K562 (cell line): ENCODE data around the gene SDSL. TPM values are rescaled to one million over a fixed set of nuclear protein-coding genes. Genes with fewer than 3 reads are reported as not detected.

Source experiments
- ATAC-seq: fragments of 200-7000 bp; cut with Tn5 transposase; 3 replicates; pipeline ENCODE4 v1.9.1; 2020; ENCODE audit warnings: moderate library complexity
- BruUV-seq: library from RNA; stranded (reverse); fragments of 400-500 nt; replicated peaks from 2 replicates; lab custom pipeline; 2021; lab: Mats Ljungman, UMichigan
- CTCF ChIA-PET: fragments of 300-600 bp; formaldehyde crosslinking; extraction: SDS; loops from one replicate; lab custom pipeline; 2021; ENCODE audit warnings: low intra/inter-chr PET ratio; lab: Yijun Ruan, JAX
- POLR2A ChIA-PET: fragments of 300-600, 350-650 bp; sonication (Branson Sonifier 250); formaldehyde crosslinking; extraction: SDS; loops from one replicate; lab custom pipeline; 2021; ENCODE audit warnings: antibody characterized with exemption, inconsistent platforms; lab: Yijun Ruan, JAX
- DNase-seq, 4 experiments: peaks; one replicate each; pipeline versions ENCODE4 v3.0.0 to v3.0.0-alpha.2; 2011 to 2018; ENCODE audit warnings: low spot score in 3 of 4, mixed read lengths in 3 of 4; ENCODE audit errors: extremely low read depth in 1 of 4
- FAIRE-seq: peaks from 2 replicates; lab custom pipeline; 2011; peaks lifted over from hg19 to GRCh38; lab: Jason Lieb, UNC
- H2AFZ ChIP-seq: 2 replicates; pipeline ENCODE4 v1.6.0; 2011; ENCODE audit warnings: low read depth, low read length, control low read depth, inconsistent platforms
- H3K27ac ChIP-seq: fragments of 200-600 bp; 3 replicates; pipeline ENCODE4 v1.8.0; 2011; ENCODE audit warnings: low read depth, mild to moderate bottlenecking, control low read depth, inconsistent platforms, low read length, moderate library complexity, mixed read lengths; ENCODE audit errors: extremely low read depth
- H3K27me3 ChIP-seq, 2 experiments: fragments of 300-600 bp in 1 of 2; 2 replicates in 1 of 2; 3 replicates in 1 of 2; pipeline versions ENCODE4 v1.6.0 to v1.8.0; 2011; ENCODE audit warnings: inconsistent platforms in 2 of 2, low read length in 2 of 2, mild to moderate bottlenecking in 1 of 2, mixed read lengths in 1 of 2, moderate library complexity in 1 of 2; ENCODE audit not compliant: control insufficient read depth in 2 of 2, insufficient read depth in 2 of 2
- H3K36me3 ChIP-seq: fragments of 300-600 bp; 3 replicates; pipeline ENCODE4 v1.8.0; 2011; ENCODE audit warnings: mild to moderate bottlenecking, low read length, inconsistent platforms; ENCODE audit not compliant: control insufficient read depth, insufficient read depth
- H3K4me1 ChIP-seq, 2 experiments: fragments of 200-600 bp in 1 of 2; replicated peaks in 1 of 2; 2 replicates in 1 of 2; 3 replicates in 1 of 2; pipeline versions ENCODE4 v1.5.1 to v1.8.0; 2011; ENCODE audit warnings: inconsistent platforms in 2 of 2, low read length in 2 of 2, mild to moderate bottlenecking in 1 of 2, mixed read lengths in 1 of 2, moderate library complexity in 1 of 2; ENCODE audit not compliant: control insufficient read depth in 2 of 2, insufficient read depth in 2 of 2
- H3K4me2 ChIP-seq: 2 replicates; pipeline ENCODE4 v1.6.1; 2011; ENCODE audit warnings: low read length, control low read depth, inconsistent platforms, mixed read lengths; ENCODE audit not compliant: insufficient read depth
- H3K4me3 ChIP-seq: fragments of 200-600 bp; sonication (generic), shearing (Covaris generic); 2 replicates; pipeline ENCODE4 v1.5.1; 2016; ENCODE audit warnings: control low read depth, inconsistent platforms
- H3K79me2 ChIP-seq: fragments of 200-600 bp; 3 replicates; pipeline ENCODE4 v1.8.0; 2011; ENCODE audit warnings: low read length, inconsistent platforms; ENCODE audit not compliant: control insufficient read depth, insufficient read depth
- H3K9ac ChIP-seq, 2 experiments: 2 replicates each; pipeline versions ENCODE4 v1.6.0 to v1.6.1; 2011; ENCODE audit warnings: low read depth in 2 of 2, low read length in 2 of 2, control low read depth in 1 of 2, inconsistent platforms in 1 of 2, mild to moderate bottlenecking in 1 of 2, mixed read lengths in 1 of 2; ENCODE audit not compliant: insufficient read depth in 1 of 2
- H3K9me1 ChIP-seq: one replicate; pipeline ENCODE4 v1.6.0; 2011; ENCODE audit warnings: inconsistent platforms, mild to moderate bottlenecking, low read length, moderate library complexity; ENCODE audit not compliant: control insufficient read depth, insufficient read depth
- H3K9me3 ChIP-seq: replicated peaks from 2 replicates; pipeline ENCODE4 v1.5.1; 2011; ENCODE audit warnings: low read depth, low read length, inconsistent platforms; ENCODE audit not compliant: control insufficient read depth, insufficient read depth
- H4K20me1 ChIP-seq: replicated peaks from 2 replicates; pipeline ENCODE4 v1.6.1; 2011; ENCODE audit warnings: low read length, inconsistent platforms, mixed read lengths; ENCODE audit not compliant: control insufficient read depth, insufficient read depth
- FOXK2 ChIP-seq, 2 experiments: fragments of 450-650 bp; IDR thresholded peaks in 1 of 2; conservative IDR thresholded peaks in 1 of 2; 2 replicates each; pipeline ENCODE4 v1.6.1; 2016; ENCODE audit warnings: low read depth in 2 of 2, mild to moderate bottlenecking in 1 of 2
- GABPB1 ChIP-seq: sonication (generic); formaldehyde crosslinking; IDR thresholded peaks from 2 replicates; pipeline ENCODE4 v1.8.0; 2022; ENCODE audit warnings: mild to moderate bottlenecking, missing genetic modification reagents
- HDAC2 ChIP-seq: fragments of 450-650 bp; IDR thresholded peaks from 2 replicates; pipeline ENCODE4 v1.6.1; 2016; ENCODE audit warnings: mild to moderate bottlenecking
- JUND ChIP-seq, 2 experiments: IDR thresholded peaks; 2 replicates in 1 of 2; 3 replicates in 1 of 2; pipeline ENCODE4 v1.6.1; 2011; ENCODE audit warnings: borderline replicate concordance in 2 of 2, low read depth in 2 of 2, low read length in 2 of 2, improper control_type of control experiment in 1 of 2, missing biosample characterization in 1 of 2, missing genetic modification characterization in 1 of 2, missing genetic modification reagents in 1 of 2
- LARP7 ChIP-seq: fragments of 450-650 bp; IDR thresholded peaks from 2 replicates; pipeline ENCODE4 v1.6.1; 2016
- LCOR ChIP-seq: sonication (generic); formaldehyde crosslinking; IDR thresholded peaks from 2 replicates; pipeline ENCODE4 v1.8.0; 2022; ENCODE audit warnings: mild to moderate bottlenecking, missing genetic modification reagents
- NFIX ChIP-seq: fragments of 250-450 bp; sonication (Bioruptor Pico); IDR thresholded peaks from 2 replicates; pipeline ENCODE4 v1.4.0; 2020; ENCODE audit warnings: low read depth, mild to moderate bottlenecking, moderate library complexity
- RBM17 ChIP-seq: fragments of 200-400 bp; formaldehyde crosslinking; IDR thresholded peaks from 2 replicates; pipeline ENCODE4 v1.6.1; 2017; ENCODE audit warnings: low read depth, mild to moderate bottlenecking, low read length, borderline replicate concordance
- SRSF1 ChIP-seq: fragments of 200-400 bp; formaldehyde crosslinking; IDR thresholded peaks from 2 replicates; pipeline ENCODE4 v1.6.1; 2017; ENCODE audit warnings: mild to moderate bottlenecking, low read depth, low read length, moderate library complexity
- ZKSCAN1 ChIP-seq: fragments of 150-350 bp; IDR thresholded peaks from 2 replicates; pipeline ENCODE4 v1.6.1; 2016; ENCODE audit warnings: low read depth, low read length
- ZNF12 ChIP-seq: sonication (generic); formaldehyde crosslinking; IDR thresholded peaks from 2 replicates; pipeline ENCODE4 v1.4.0; 2020; ENCODE audit warnings: mild to moderate bottlenecking, missing genetic modification reagents
- ZNF224 ChIP-seq: sonication (generic); formaldehyde crosslinking; IDR thresholded peaks from 2 replicates; pipeline ENCODE4 v1.8.0; 2022; ENCODE audit warnings: mild to moderate bottlenecking, missing genetic modification reagents
- ZNF354B ChIP-seq: fragments of 250-450 bp; sonication (Bioruptor Pico); IDR thresholded peaks from 2 replicates; pipeline ENCODE4 v1.4.0; 2020
- ZNF41 ChIP-seq: fragments of 250-450 bp; sonication (Bioruptor Pico); conservative IDR thresholded peaks from 2 replicates; pipeline ENCODE4 v1.4.0; 2020; ENCODE audit warnings: mild to moderate bottlenecking
- ZNF444 ChIP-seq: fragments of 250-450 bp; sonication (Bioruptor Pico); IDR thresholded peaks from 2 replicates; pipeline ENCODE4 v1.4.0; 2020; ENCODE audit warnings: mild to moderate bottlenecking, moderate library complexity
- WGBS: fragments of 100-300 bp; shearing (Covaris generic); methylation state at CpG from one replicate; pipeline ENCODE4 v1.1.6; 2016; ENCODE audit warnings: low coverage, mixed read lengths; ENCODE audit not compliant: insufficient coverage; ENCODE audit errors: missing lambda C conversion rate; 5-methylcytosine and 5-hydroxymethylcytosine counted together
- in situ Hi-C: fragments of 300-500 bp; cut with MboI; formaldehyde crosslinking; loops from 4 replicates; pipeline ENCODE4 v1.15.0; 2018; ENCODE audit warnings: inconsistent platforms, mixed read lengths
- intact Hi-C: fragments of 100-400 bp; cut with micrococcal nuclease; formaldehyde crosslinking; loops from 2 replicates; pipeline ENCODE4 v1.14.2; 2022
- polyA plus RNA-seq, 8 experiments: library from polyadenylated mRNA; depleted of rRNA in 4 of 8; stranded (reverse) in 5 of 8; unstranded in 3 of 8; fragments of >200 nt; fragmentation: Nextera tagmentation in 2 of 8; fragmentation: Illumina TruSeq in 1 of 8; extraction: Ambion mirVana in 2 of 8; extraction: Trizol in 1 of 8; gene quantifications; 2 replicates each; pipeline versions ENCODE4 v1.2.1 to v1.2.3, GENCODE V29; 2011 to 2014; ENCODE audit warnings: inconsistent platforms in 1 of 8, missing spikeins in 1 of 8
- total RNA-seq, 7 experiments: library from RNA; depleted of rRNA in 6 of 7; stranded (reverse); fragments of >200 nt in 6 of 7; fragmentation: Illumina TruSeq in 2 of 7; extraction: Trizol in 2 of 7; gene quantifications; 2 replicates each; pipeline versions ENCODE4 v1.2.1 to v1.2.3, GENCODE V29; 2011 to 2021; ENCODE audit warnings: low replicate concordance in 1 of 7
- TF ChIP-seq, protein P1 (sequence below), 3 experiments: IDR thresholded peaks in 2 of 3; conservative IDR thresholded peaks in 1 of 3; 2 replicates each; pipeline ENCODE4 v1.5.1; 2011 to 2012; ENCODE audit warnings: low read length in 3 of 3, mild to moderate bottlenecking in 3 of 3, control low read depth in 2 of 3, improper control_type of control experiment in 1 of 3, inconsistent platforms in 1 of 3, low read depth in 1 of 3, mixed read lengths in 1 of 3, moderate library complexity in 1 of 3; ENCODE audit not compliant: insufficient read depth in 2 of 3
- TF ChIP-seq, protein P2 (sequence below): sonication (generic); formaldehyde crosslinking; IDR thresholded peaks from 2 replicates; pipeline ENCODE4 v1.8.1; 2022; ENCODE audit warnings: missing genetic modification reagents
- TF ChIP-seq, protein P3 (sequence below): fragments of 450-650 bp; formaldehyde crosslinking; IDR thresholded peaks from 2 replicates; pipeline ENCODE4 v1.4.0; 2020; ENCODE audit warnings: mild to moderate bottlenecking

The SDSL gene
- total and polyA plus RNA-seq, 9 of the 15 experiments (the other 6 are each of a cell fraction or from before 2014, with no cell fraction given), result 0.31 to 11.0 (median 7.4) TPM

DNA sequence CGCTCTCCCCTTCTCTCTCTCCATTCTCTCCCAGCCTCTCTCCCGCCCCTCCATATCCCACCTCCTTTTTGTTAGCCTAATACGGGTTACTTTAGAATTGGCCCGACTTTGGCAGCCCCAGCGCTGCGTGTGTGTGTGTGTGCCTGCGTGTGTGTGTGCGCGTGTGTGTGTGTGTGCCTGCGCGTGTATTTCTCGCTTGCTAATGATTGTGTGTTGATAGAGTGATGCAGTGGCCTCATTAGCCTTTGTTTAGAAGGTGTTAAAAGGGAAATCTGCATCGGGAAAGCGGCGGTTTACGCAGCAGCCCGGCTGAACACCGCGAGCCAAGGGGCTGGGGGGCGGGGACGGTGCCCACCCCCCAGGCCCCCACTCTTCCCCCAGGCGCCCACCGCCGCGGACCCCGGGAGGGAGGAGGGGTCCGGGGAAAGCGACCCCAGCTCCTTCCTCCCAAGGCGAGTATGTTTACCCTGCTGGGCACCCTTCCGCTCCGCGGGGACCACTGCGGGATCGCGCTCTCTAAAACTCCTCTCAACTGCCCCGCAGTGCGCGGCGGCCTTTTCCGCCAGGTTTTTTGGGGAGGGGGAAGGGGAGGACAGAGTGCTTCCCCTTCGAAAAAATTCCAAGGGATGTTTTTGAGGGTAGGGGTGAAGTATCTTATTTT is 56.3 kb downstream of the SDSL start:
- in situ Hi-C loops, result no loop called here
- TF ChIP-seq, protein P1, sequence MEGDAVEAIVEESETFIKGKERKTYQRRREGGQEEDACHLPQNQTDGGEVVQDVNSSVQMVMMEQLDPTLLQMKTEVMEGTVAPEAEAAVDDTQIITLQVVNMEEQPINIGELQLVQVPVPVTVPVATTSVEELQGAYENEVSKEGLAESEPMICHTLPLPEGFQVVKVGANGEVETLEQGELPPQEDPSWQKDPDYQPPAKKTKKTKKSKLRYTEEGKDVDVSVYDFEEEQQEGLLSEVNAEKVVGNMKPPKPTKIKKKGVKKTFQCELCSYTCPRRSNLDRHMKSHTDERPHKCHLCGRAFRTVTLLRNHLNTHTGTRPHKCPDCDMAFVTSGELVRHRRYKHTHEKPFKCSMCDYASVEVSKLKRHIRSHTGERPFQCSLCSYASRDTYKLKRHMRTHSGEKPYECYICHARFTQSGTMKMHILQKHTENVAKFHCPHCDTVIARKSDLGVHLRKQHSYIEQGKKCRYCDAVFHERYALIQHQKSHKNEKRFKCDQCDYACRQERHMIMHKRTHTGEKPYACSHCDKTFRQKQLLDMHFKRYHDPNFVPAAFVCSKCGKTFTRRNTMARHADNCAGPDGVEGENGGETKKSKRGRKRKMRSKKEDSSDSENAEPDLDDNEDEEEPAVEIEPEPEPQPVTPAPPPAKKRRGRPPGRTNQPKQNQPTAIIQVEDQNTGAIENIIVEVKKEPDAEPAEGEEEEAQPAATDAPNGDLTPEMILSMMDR (IDR thresholded peaks at IDR 0.05 in 2 of 3, conservative IDR thresholded peaks at IDR 0.05 in 1 of 3; ENCODE audit: insufficient read depth in 2 of 3, low read depth in 1 of 3, low read length in 3 of 3), result no peak
- no peak for TF ChIP-seq ZNF224
- TF ChIP-seq NFIX (CRISPR knock-in tag), result no peak
- no peak for TF ChIP-seq JUND (IDR thresholded peaks at IDR 0.05; ENCODE audit: borderline replicate concordance, low read depth, low read length)
- no peak for TF ChIP-seq JUND (tag; IDR thresholded peaks at IDR 0.05; ENCODE audit: borderline replicate concordance, low read depth, low read length)
- TF ChIP-seq LCOR (CRISPR knock-in tag), result no peak
- TF ChIP-seq GABPB1 (CRISPR knock-in tag), result no peak
- no peak for TF ChIP-seq ZKSCAN1
- no peak for TF ChIP-seq HDAC2
- TF ChIP-seq RBM17, result no peak
- no peak for TF ChIP-seq SRSF1
- no peak for TF ChIP-seq ZNF41 (CRISPR knock-in tag)
- TF ChIP-seq LARP7, result no peak
- TF ChIP-seq FOXK2 (conservative IDR thresholded peaks at IDR 0.05 in 1 of 2, IDR thresholded peaks at IDR 0.05 in 1 of 2; ENCODE audit: low read depth in 2 of 2), result no peak
- TF ChIP-seq ZNF12 (CRISPR knock-in tag), result no peak
- TF ChIP-seq ZNF354B, result no peak
- TF ChIP-seq, protein P2, sequence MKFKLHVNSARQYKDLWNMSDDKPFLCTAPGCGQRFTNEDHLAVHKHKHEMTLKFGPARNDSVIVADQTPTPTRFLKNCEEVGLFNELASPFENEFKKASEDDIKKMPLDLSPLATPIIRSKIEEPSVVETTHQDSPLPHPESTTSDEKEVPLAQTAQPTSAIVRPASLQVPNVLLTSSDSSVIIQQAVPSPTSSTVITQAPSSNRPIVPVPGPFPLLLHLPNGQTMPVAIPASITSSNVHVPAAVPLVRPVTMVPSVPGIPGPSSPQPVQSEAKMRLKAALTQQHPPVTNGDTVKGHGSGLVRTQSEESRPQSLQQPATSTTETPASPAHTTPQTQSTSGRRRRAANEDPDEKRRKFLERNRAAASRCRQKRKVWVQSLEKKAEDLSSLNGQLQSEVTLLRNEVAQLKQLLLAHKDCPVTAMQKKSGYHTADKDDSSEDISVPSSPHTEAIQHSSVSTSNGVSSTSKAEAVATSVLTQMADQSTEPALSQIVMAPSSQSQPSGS (CRISPR knock-in tag), result no peak
- TF ChIP-seq, protein P3, sequence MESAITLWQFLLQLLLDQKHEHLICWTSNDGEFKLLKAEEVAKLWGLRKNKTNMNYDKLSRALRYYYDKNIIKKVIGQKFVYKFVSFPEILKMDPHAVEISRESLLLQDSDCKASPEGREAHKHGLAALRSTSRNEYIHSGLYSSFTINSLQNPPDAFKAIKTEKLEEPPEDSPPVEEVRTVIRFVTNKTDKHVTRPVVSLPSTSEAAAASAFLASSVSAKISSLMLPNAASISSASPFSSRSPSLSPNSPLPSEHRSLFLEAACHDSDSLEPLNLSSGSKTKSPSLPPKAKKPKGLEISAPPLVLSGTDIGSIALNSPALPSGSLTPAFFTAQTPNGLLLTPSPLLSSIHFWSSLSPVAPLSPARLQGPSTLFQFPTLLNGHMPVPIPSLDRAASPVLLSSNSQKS, result no peak
- TF ChIP-seq ZNF444 (CRISPR knock-in tag), result no peak
- TF ChIP-seq, all 486 proteins: peak for 0
- peaks cover 37 to 55% of the 10 kb centered on the region in 2 experiments; a peak in 4 of 5 replicates for H3K27me3 ChIP-seq
- H3K9ac ChIP-seq, result no peak overlapping the region
- no peak overlapping the region for H2AFZ ChIP-seq
- no peaks in the 10 kb centered on the region for H3K9me3 ChIP-seq
- peaks cover 4% of the 10 kb centered on the region; the same call in 1 of the 2 replicates for H4K20me1 ChIP-seq
- H3K79me2 ChIP-seq, result no peaks in the 10 kb centered on the region
- no peaks in the 10 kb centered on the region for H3K36me3 ChIP-seq
- peaks cover 0 to 8% of the 10 kb centered on the region in 2 experiments; a peak in 2 of 5 replicates for H3K4me1 ChIP-seq
- POLR2A ChIA-PET, result no interaction called here
- no peaks in the 10 kb centered on the region for H3K9me1 ChIP-seq
- ATAC-seq (no peak), FAIRE-seq (no peak), DNase-seq (no peak)
- no TSS peak for BruUV-seq
- no peak overlapping the region for H3K27ac ChIP-seq
- intact Hi-C loops, result no loop called here
- H3K4me3 ChIP-seq, result no peak overlapping the region
- H3K4me2 ChIP-seq, result no peak overlapping the region
- 36% methylated on average over 23 of the region's 41 CpGs for WGBS
- CTCF ChIA-PET, result no interaction called here
